Measurements from ENCODE around the gene PDXDC1. TPM values are rescaled to one million over a fixed set of nuclear protein-coding genes. Genes with fewer than 3 reads are reported as not detected.
A peak's percentile ranks its signal among the peaks of the same experiment; 100 is the strongest.
"Not testable (repeated sequence)": the region's sequence is repeated elsewhere in the genome, so short reads cannot be mapped to it uniquely, and the experiment has no call there.

Gene PDXDC1, protein sequence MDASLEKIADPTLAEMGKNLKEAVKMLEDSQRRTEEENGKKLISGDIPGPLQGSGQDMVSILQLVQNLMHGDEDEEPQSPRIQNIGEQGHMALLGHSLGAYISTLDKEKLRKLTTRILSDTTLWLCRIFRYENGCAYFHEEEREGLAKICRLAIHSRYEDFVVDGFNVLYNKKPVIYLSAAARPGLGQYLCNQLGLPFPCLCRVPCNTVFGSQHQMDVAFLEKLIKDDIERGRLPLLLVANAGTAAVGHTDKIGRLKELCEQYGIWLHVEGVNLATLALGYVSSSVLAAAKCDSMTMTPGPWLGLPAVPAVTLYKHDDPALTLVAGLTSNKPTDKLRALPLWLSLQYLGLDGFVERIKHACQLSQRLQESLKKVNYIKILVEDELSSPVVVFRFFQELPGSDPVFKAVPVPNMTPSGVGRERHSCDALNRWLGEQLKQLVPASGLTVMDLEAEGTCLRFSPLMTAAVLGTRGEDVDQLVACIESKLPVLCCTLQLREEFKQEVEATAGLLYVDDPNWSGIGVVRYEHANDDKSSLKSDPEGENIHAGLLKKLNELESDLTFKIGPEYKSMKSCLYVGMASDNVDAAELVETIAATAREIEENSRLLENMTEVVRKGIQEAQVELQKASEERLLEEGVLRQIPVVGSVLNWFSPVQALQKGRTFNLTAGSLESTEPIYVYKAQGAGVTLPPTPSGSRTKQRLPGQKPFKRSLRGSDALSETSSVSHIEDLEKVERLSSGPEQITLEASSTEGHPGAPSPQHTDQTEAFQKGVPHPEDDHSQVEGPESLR
- polyA plus RNA-seq (2013): 44.5 TPM

- H3K27me3 ChIP-seq (replicated peaks in 2 of 5; ENCODE audit: control insufficient read depth in 4 of 5, insufficient read depth in 5 of 5, low read length in 4 of 5); CTCF ChIA-PET; H3K9me3 ChIP-seq (ENCODE audit: control extremely low read depth in 1 of 5, control insufficient read depth in 4 of 5, insufficient read depth in 2 of 5, low read depth in 1 of 5, low read length in 4 of 5); H3K36me3 ChIP-seq (ENCODE audit: control insufficient read depth in 4 of 4, insufficient read depth in 4 of 4, low read length in 3 of 4); POLR2A ChIA-PET: not testable (repeated sequence)
- peak; percentile 96 for DNase-seq
- WGBS (ENCODE audit: insufficient coverage): 0% methylated on average over 19 of the region's 74 CpGs
- peak within 1 kb of the TSS; percentile 81 to 99 (median 85) for H3K4me3 ChIP-seq (ENCODE audit: control insufficient read depth in 1 of 7, extremely low read depth in 1 of 7, insufficient read depth in 4 of 7, low read depth in 2 of 7, low read length in 6 of 7)
- H3K4me1 ChIP-seq (ENCODE audit: control extremely low read depth in 1 of 4, control insufficient read depth in 4 of 4, insufficient read depth in 4 of 4, low read length in 3 of 4): peaks cover 0 to 14% (median 6%) of the 10 kb centered on the region in 4 experiments
- peak within 1 kb of the TSS; percentile 58 to 83 for H3K27ac ChIP-seq (ENCODE audit: insufficient read depth in 1 of 2, low read depth in 1 of 2, low read length in 2 of 2, poor library complexity in 1 of 2, severe bottlenecking in 2 of 2)
Measured at GRCh38 chr16:14974656-14975417, at the start of gene PDXDC1. PDXDC1 (plus strand) TSS chr16:14975026; CDS start chr16:14975200, 174 bp downstream.

DNA sequence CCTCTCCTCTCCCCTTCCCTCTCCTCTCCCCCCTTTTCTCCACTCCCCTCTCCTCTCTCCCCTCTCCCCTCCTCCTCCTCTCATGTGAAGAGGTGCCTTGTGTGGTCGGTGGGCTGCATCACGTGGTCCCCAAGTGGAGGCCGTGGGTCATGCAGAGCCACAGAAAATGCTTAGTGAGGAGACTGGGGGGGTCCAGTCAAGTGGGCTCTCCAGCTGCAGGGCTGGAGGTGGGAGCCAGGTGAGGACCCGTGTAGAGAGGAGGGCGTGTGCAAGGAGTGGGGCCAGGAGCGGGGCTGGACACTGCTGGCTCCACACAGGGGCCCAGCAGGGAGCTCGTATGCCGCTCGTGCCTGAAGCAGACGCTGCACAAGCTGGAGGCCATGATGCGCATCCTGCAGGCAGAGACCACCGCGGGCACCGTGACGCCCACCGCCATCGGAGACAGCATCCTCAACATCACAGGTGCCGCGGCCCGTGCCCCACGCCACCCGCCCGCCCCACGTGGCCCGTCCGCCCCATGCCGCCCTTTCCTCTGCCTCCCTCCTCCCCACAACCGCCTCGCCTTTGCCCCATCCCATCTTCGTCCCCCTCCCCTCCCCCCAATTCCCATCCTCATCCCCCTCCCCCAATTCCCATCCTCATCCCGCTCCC is 46.6 kb upstream of the PDXDC1 start:
- H3K4me1 ChIP-seq (ENCODE audit: control extremely low read depth in 1 of 4, control insufficient read depth in 4 of 4, insufficient read depth in 4 of 4, low read length in 3 of 4); H3K9me3 ChIP-seq (ENCODE audit: control extremely low read depth in 1 of 5, control insufficient read depth in 4 of 5, insufficient read depth in 2 of 5, low read depth in 1 of 5, low read length in 4 of 5); H3K27ac ChIP-seq (ENCODE audit: insufficient read depth in 1 of 2, low read depth in 1 of 2, low read length in 2 of 2, poor library complexity in 1 of 2, severe bottlenecking in 2 of 2); H3K4me3 ChIP-seq (ENCODE audit: control insufficient read depth in 1 of 7, extremely low read depth in 1 of 7, insufficient read depth in 4 of 7, low read depth in 2 of 7, low read length in 6 of 7); H3K27me3 ChIP-seq (replicated peaks in 2 of 5; ENCODE audit: control insufficient read depth in 4 of 5, insufficient read depth in 5 of 5, low read length in 4 of 5); H3K36me3 ChIP-seq (ENCODE audit: control insufficient read depth in 4 of 4, insufficient read depth in 4 of 4, low read length in 3 of 4); CTCF ChIA-PET; POLR2A ChIA-PET: not testable (repeated sequence)
- WGBS (ENCODE audit: insufficient coverage): 90% methylated on average over 3 of the region's 31 CpGs
- peak in 2 of 3 donors; percentile 13 to 43 for DNase-seq

GRCh38 chr16:14929176-14929575 is 45.6 kb upstream of the PDXDC1 start:
- POLR2A ChIA-PET; H3K9me3 ChIP-seq (ENCODE audit: control extremely low read depth in 1 of 5, control insufficient read depth in 4 of 5, insufficient read depth in 2 of 5, low read depth in 1 of 5, low read length in 4 of 5): not testable (repeated sequence)

GRCh38 chr16:14930246-14930645 is 44.6 kb upstream of the PDXDC1 start:
- WGBS (ENCODE audit: insufficient coverage): no CpG with 5 or more reads among the region's 25 CpGs
- H3K4me1 ChIP-seq (ENCODE audit: control extremely low read depth in 1 of 4, control insufficient read depth in 4 of 4, insufficient read depth in 4 of 4, low read length in 3 of 4); H3K36me3 ChIP-seq (ENCODE audit: control insufficient read depth in 4 of 4, insufficient read depth in 4 of 4, low read length in 3 of 4); H3K27ac ChIP-seq (ENCODE audit: insufficient read depth in 1 of 2, low read depth in 1 of 2, low read length in 2 of 2, poor library complexity in 1 of 2, severe bottlenecking in 2 of 2); POLR2A ChIA-PET; H3K27me3 ChIP-seq (replicated peaks in 2 of 5; ENCODE audit: control insufficient read depth in 4 of 5, insufficient read depth in 5 of 5, low read length in 4 of 5); H3K4me3 ChIP-seq (ENCODE audit: control insufficient read depth in 1 of 7, extremely low read depth in 1 of 7, insufficient read depth in 4 of 7, low read depth in 2 of 7, low read length in 6 of 7); CTCF ChIA-PET; DNase-seq; H3K9me3 ChIP-seq (ENCODE audit: control extremely low read depth in 1 of 5, control insufficient read depth in 4 of 5, insufficient read depth in 2 of 5, low read depth in 1 of 5, low read length in 4 of 5): not testable (repeated sequence)

More at GRCh38 chr16:14929176-14929575, 45.6 kb upstream of the PDXDC1 start:
- CTCF ChIA-PET; DNase-seq; H3K27me3 ChIP-seq (replicated peaks in 2 of 5; ENCODE audit: control insufficient read depth in 4 of 5, insufficient read depth in 5 of 5, low read length in 4 of 5); H3K36me3 ChIP-seq (ENCODE audit: control insufficient read depth in 4 of 4, insufficient read depth in 4 of 4, low read length in 3 of 4); H3K4me3 ChIP-seq (ENCODE audit: control insufficient read depth in 1 of 7, extremely low read depth in 1 of 7, insufficient read depth in 4 of 7, low read depth in 2 of 7, low read length in 6 of 7); H3K27ac ChIP-seq (ENCODE audit: insufficient read depth in 1 of 2, low read depth in 1 of 2, low read length in 2 of 2, poor library complexity in 1 of 2, severe bottlenecking in 2 of 2); H3K4me1 ChIP-seq (ENCODE audit: control extremely low read depth in 1 of 4, control insufficient read depth in 4 of 4, insufficient read depth in 4 of 4, low read length in 3 of 4): not testable (repeated sequence)
- no CpG with 5 or more reads among the region's 26 CpGs for WGBS (ENCODE audit: insufficient coverage)

- H3K9me3 ChIP-seq (ENCODE audit: control extremely low read depth in 1 of 5, control insufficient read depth in 4 of 5, insufficient read depth in 2 of 5, low read depth in 1 of 5, low read length in 4 of 5); H3K36me3 ChIP-seq (ENCODE audit: control insufficient read depth in 4 of 4, insufficient read depth in 4 of 4, low read length in 3 of 4); H3K27ac ChIP-seq (ENCODE audit: insufficient read depth in 1 of 2, low read depth in 1 of 2, low read length in 2 of 2, poor library complexity in 1 of 2, severe bottlenecking in 2 of 2); POLR2A ChIA-PET; H3K27me3 ChIP-seq (replicated peaks in 2 of 5; ENCODE audit: control insufficient read depth in 4 of 5, insufficient read depth in 5 of 5, low read length in 4 of 5); CTCF ChIA-PET; H3K4me1 ChIP-seq (ENCODE audit: control extremely low read depth in 1 of 4, control insufficient read depth in 4 of 4, insufficient read depth in 4 of 4, low read length in 3 of 4); DNase-seq; H3K4me3 ChIP-seq (ENCODE audit: control insufficient read depth in 1 of 7, extremely low read depth in 1 of 7, insufficient read depth in 4 of 7, low read depth in 2 of 7, low read length in 6 of 7): not testable (repeated sequence)
- WGBS (ENCODE audit: insufficient coverage): no CpG with 5 or more reads among the region's 19 CpGs
Measured at GRCh38 chr16:14930971-14931370, 43.9 kb upstream of the PDXDC1 start.

- H3K9me3 ChIP-seq (ENCODE audit: control extremely low read depth in 1 of 5, control insufficient read depth in 4 of 5, insufficient read depth in 2 of 5, low read depth in 1 of 5, low read length in 4 of 5); H3K4me3 ChIP-seq (ENCODE audit: control insufficient read depth in 1 of 7, extremely low read depth in 1 of 7, insufficient read depth in 4 of 7, low read depth in 2 of 7, low read length in 6 of 7); H3K36me3 ChIP-seq (ENCODE audit: control insufficient read depth in 4 of 4, insufficient read depth in 4 of 4, low read length in 3 of 4); H3K27me3 ChIP-seq (replicated peaks in 2 of 5; ENCODE audit: control insufficient read depth in 4 of 5, insufficient read depth in 5 of 5, low read length in 4 of 5); H3K4me1 ChIP-seq (ENCODE audit: control extremely low read depth in 1 of 4, control insufficient read depth in 4 of 4, insufficient read depth in 4 of 4, low read length in 3 of 4); POLR2A ChIA-PET; H3K27ac ChIP-seq (ENCODE audit: insufficient read depth in 1 of 2, low read depth in 1 of 2, low read length in 2 of 2, poor library complexity in 1 of 2, severe bottlenecking in 2 of 2); CTCF ChIA-PET; DNase-seq: not testable (repeated sequence)
- no CpG with 5 or more reads among the region's 47 CpGs for WGBS (ENCODE audit: insufficient coverage)
Measured at GRCh38 chr16:14932581-14933375, 42.0 kb upstream of the PDXDC1 start.
